ENCODE measurements around the gene BAHCC1.
"Not testable (repeated sequence)": the region's sequence is repeated elsewhere in the genome, so short reads cannot be mapped to it uniquely, and the experiment has no call there.

The BAHCC1 gene

DNA sequence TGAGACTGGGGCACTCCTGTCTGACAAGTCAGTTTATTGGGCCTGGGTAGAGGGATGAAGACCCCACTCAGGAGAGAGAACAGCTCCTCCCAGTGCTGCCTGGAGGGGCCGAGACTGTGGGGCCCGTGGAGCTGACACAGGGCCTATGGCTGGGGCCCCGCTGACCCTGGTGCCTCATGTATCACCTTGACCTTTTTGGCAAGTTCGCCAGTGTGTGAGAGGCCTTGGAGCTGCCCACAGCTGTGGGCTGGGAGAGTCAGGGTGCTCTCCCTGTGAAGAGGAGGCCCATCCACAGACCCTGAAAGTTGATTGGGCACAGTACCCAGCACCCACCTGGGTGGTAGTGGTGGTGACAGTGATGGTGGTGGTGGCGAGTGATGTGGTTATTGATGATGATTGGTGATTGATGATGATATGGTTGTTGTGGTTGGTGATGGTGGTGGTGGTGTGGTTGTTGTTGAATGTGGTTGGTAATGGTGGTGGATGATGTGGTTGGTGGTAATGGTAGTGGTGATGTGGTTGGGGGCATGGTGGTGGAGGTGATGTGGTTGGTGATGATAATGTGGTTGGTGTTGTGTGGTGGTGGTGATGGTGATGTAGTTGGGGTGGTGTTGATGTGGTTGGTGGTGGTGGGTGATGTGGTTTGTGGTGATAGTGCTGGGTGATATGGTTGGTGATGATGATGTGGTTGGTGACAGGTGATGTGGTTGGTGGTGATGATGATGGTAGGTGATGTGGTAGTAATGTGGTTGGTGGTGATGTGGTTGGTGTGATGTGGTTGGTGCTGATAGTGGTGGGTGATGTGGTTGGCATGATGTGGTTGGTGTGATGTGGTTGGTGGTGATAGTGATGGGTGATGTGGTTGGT, 29.1 kb downstream of the BAHCC1 start:
- ATAC-seq = no peak

DNA sequence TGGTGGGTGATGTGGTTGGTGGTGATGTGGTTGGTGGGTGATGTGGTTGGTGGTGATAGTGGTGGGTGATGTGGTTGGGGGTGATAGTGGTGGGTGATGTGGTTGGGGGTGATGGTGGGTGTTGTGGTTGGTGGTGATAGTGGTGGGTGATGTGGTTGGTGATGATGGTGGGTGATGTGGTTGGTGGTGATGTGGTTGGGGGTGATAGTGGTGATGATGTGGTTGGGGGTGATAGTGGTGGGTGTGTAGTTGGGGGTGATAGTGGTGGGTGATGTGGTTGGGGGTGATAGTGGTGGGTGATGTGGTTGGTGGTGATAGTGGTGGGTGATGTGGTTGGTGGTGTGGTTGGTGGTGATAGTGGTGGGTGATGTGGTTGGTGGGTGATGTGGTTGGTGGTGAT, 29.8 kb downstream of the BAHCC1 start:
- ATAC-seq = not testable (repeated sequence)

More for the DNA sequence above, 29.1 kb downstream of the BAHCC1 start:
- TF ChIP-seq ZNF565 (CRISPR knock-in tag; conservative IDR thresholded peaks at IDR 0.05; ENCODE audit: low read depth) (no peak), ZFP30 (CRISPR knock-in tag; IDR thresholded peaks at IDR 0.05) (no peak), GLIS3 (CRISPR knock-in tag; IDR thresholded peaks at IDR 0.05) (no peak), ZNF70 (CRISPR knock-in tag; IDR thresholded peaks at IDR 0.05) (no peak), OSR1 (CRISPR knock-in tag; IDR thresholded peaks at IDR 0.05) (no peak), ZNF8 (CRISPR knock-in tag; IDR thresholded peaks at IDR 0.05) (no peak), TOX (CRISPR knock-in tag; IDR thresholded peaks at IDR 0.05; ENCODE audit: borderline replicate concordance) (no peak), CSDC2 (CRISPR knock-in tag; IDR thresholded peaks at IDR 0.05) (no peak), ZFP3 (CRISPR knock-in tag; IDR thresholded peaks at IDR 0.05) (no peak), ZC3H10 (CRISPR knock-in tag; IDR thresholded peaks at IDR 0.05) (no peak), TCF4 (CRISPR knock-in tag; IDR thresholded peaks at IDR 0.05; ENCODE audit: borderline replicate concordance) (no peak)
- TF ChIP-seq, protein P1, sequence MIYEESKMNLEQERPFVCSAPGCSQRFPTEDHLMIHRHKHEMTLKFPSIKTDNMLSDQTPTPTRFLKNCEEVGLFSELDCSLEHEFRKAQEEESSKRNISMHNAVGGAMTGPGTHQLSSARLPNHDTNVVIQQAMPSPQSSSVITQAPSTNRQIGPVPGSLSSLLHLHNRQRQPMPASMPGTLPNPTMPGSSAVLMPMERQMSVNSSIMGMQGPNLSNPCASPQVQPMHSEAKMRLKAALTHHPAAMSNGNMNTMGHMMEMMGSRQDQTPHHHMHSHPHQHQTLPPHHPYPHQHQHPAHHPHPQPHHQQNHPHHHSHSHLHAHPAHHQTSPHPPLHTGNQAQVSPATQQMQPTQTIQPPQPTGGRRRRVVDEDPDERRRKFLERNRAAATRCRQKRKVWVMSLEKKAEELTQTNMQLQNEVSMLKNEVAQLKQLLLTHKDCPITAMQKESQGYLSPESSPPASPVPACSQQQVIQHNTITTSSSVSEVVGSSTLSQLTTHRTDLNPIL (CRISPR knock-in tag; IDR thresholded peaks at IDR 0.05; ENCODE audit: low read depth) = no peak
- TF ChIP-seq, protein P2, sequence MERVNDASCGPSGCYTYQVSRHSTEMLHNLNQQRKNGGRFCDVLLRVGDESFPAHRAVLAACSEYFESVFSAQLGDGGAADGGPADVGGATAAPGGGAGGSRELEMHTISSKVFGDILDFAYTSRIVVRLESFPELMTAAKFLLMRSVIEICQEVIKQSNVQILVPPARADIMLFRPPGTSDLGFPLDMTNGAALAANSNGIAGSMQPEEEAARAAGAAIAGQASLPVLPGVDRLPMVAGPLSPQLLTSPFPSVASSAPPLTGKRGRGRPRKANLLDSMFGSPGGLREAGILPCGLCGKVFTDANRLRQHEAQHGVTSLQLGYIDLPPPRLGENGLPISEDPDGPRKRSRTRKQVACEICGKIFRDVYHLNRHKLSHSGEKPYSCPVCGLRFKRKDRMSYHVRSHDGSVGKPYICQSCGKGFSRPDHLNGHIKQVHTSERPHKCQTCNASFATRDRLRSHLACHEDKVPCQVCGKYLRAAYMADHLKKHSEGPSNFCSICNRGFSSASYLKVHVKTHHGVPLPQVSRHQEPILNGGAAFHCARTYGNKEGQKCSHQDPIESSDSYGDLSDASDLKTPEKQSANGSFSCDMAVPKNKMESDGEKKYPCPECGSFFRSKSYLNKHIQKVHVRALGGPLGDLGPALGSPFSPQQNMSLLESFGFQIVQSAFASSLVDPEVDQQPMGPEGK (CRISPR knock-in tag; IDR thresholded peaks at IDR 0.05; ENCODE audit: borderline replicate concordance) = no peak

GRCh38 chr17:81425716-81426392, 30.6 kb downstream of the BAHCC1 start:
- ATAC-seq = not testable (repeated sequence)

DNA sequence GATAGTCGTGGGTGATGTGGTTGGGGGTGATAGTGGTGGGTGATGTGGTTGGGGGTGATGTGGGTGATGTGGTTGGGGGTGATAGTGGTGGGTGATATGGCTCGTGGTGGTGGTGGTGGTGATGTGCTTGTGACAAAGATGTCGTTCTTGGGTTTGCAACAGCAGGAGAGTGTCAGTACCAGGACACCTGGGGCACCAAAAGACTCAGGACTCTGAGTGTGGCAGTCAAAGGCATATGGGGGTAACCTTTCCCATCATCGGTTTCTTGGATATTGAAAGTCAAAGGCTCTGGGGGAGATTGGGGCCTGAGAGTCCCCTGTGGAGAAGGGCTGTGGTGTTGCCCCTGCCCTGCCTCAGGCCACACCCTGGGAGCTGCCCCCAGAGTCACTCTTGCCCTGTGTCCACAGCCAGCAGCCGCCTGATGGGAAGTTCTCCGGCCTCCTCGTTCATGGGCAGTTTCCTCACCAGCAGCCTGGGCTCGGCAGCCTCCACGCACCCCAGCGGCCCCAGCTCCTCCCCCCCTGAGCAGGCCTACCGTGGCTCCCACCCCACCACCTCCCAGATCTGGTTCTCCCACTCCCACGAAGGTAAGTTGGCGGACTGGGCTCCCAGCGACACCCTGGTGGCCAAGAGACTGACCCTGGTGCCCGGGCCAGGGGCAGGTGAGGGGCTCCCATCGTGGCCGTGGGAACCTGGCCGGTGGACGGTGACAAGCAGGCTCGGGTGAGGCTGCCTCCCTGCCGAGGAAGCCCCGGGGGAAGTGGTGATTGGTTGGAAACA, 31.3 kb downstream of the BAHCC1 start:
- no peak for ATAC-seq
- TF ChIP-seq BACH2 (CRISPR knock-in tag; IDR thresholded peaks at IDR 0.05; ENCODE audit: borderline replicate concordance) = no peak
- no peak for TF ChIP-seq TCF4 (CRISPR knock-in tag; IDR thresholded peaks at IDR 0.05; ENCODE audit: borderline replicate concordance)
- TF ChIP-seq CSDC2 (CRISPR knock-in tag; IDR thresholded peaks at IDR 0.05) = no peak
- TF ChIP-seq PPARA (CRISPR knock-in tag; IDR thresholded peaks at IDR 0.05; ENCODE audit: borderline replicate concordance) = no peak
- TF ChIP-seq GLIS3 (CRISPR knock-in tag; IDR thresholded peaks at IDR 0.05) = no peak
- TF ChIP-seq ESRRG (CRISPR knock-in tag; IDR thresholded peaks at IDR 0.05) = no peak

- no peak for ATAC-seq
- no peak for TF ChIP-seq PPARA (CRISPR knock-in tag; IDR thresholded peaks at IDR 0.05; ENCODE audit: borderline replicate concordance)
Observed at GRCh38 chr17:81427173-81428120, 32.2 kb downstream of the BAHCC1 start.

DNA sequence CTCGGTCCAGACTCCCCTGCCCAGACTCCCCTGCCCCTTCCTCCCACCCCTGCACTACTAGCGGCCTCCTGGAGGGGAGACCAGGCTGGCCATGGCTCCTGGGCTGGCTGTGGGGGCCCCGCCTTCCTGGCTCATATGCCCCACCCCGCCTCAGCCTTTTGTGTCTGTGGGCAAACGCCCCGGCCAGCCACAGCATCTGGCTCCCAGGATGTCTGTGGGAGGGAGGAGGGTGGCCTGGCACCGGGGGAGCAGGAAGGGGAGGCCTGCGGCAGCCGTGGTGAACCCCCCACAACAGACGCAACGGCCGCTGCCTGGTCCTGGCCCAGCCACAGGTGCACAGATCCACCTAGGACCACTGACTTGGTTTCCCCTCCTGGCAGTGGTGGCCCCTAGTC, 32.9 kb downstream of the BAHCC1 start:
- TF ChIP-seq PPARA (CRISPR knock-in tag; IDR thresholded peaks at IDR 0.05; ENCODE audit: borderline replicate concordance) (no peak), ZFP3 (CRISPR knock-in tag; IDR thresholded peaks at IDR 0.05) (no peak), ESRRG (CRISPR knock-in tag; IDR thresholded peaks at IDR 0.05) (no peak), RARB (CRISPR knock-in tag; IDR thresholded peaks at IDR 0.05) (no peak), ARNTL (CRISPR knock-in tag; IDR thresholded peaks at IDR 0.05; ENCODE audit: borderline replicate concordance, low read depth) (no peak), GLIS3 (CRISPR knock-in tag; IDR thresholded peaks at IDR 0.05) (no peak), ZC3H10 (CRISPR knock-in tag; IDR thresholded peaks at IDR 0.05) (no peak), ZNF70 (CRISPR knock-in tag; IDR thresholded peaks at IDR 0.05) (no peak), POU6F1 (CRISPR knock-in tag; IDR thresholded peaks at IDR 0.05; ENCODE audit: borderline replicate concordance, low read depth) (no peak)
- ATAC-seq = peak; percentile 12

Measured in SK-N-SH treated with all-trans-retinoic acid at 6 μM for 48 hours (cell line).